Transverse colon (tissue), 4 donors: ENCODE data around the gene HDAC9. TPM values are rescaled to one million over a fixed set of nuclear protein-coding genes. Genes with fewer than 3 reads are reported as not detected.

Source experiments
- DNase-seq: peaks from one replicate; pipeline ENCODE4 v3.0.0-alpha.2; 2019
- H3K27ac ChIP-seq, 4 donors: fragments of 200-600 bp; sonication (generic); 2 replicates each; pipeline ENCODE4 v1.5.1; 2016 to 2018; ENCODE audit warnings: inconsistent platforms in 4 of 4
- H3K27me3 ChIP-seq: fragments of 200-600 bp; sonication (generic); 2 replicates; pipeline ENCODE4 v1.5.1; 2017; ENCODE audit warnings: inconsistent platforms
- H3K36me3 ChIP-seq, 4 donors: fragments of 200-600 bp; sonication (generic); 2 replicates each; pipeline ENCODE4 v1.5.1; 2017 to 2019; ENCODE audit warnings: inconsistent platforms in 4 of 4
- H3K4me1 ChIP-seq, 4 donors: fragments of 200-600 bp; sonication (generic); 2 replicates each; pipeline ENCODE4 v1.5.1; 2017 to 2020; ENCODE audit warnings: inconsistent platforms in 4 of 4
- H3K4me3 ChIP-seq, 4 donors: fragments of 200-600 bp; sonication (generic); 1 replicate in 1 of 4; 2 replicates in 3 of 4; pipeline versions ENCODE4 v1.5.1 to v1.6.1; 2017 to 2019; ENCODE audit warnings: inconsistent platforms in 4 of 4
- H3K9me3 ChIP-seq, 2 donors: fragments of 200-600 bp; sonication (generic); 2 replicates each; pipeline ENCODE4 v1.5.1; 2017 to 2019; ENCODE audit warnings: inconsistent platforms in 2 of 2
- CTCF ChIP-seq, 5 experiments: fragments of 200-600 bp in 3 of 5; fragments of 450-650 bp in 2 of 5; sonication (generic) in 3 of 5; IDR thresholded peaks; 1 replicate in 2 of 5; 2 replicates in 3 of 5; pipeline ENCODE4 v1.5.1; 2016 to 2017; ENCODE audit warnings: antibody characterized with exemption in 5 of 5, inconsistent platforms in 3 of 5, mild to moderate bottlenecking in 2 of 5, moderate library complexity in 1 of 5
- EP300 ChIP-seq: sonication (generic); formaldehyde crosslinking; IDR thresholded peaks from one replicate; pipeline ENCODE4 v1.6.1; 2017; ENCODE audit warnings: antibody characterized with exemption, low read depth
- POLR2A ChIP-seq: fragments of 450-650 bp; IDR thresholded peaks from one replicate; pipeline ENCODE4 v1.6.1; 2016; ENCODE audit warnings: antibody characterized with exemption, mild to moderate bottlenecking, moderate library complexity
- POLR2AphosphoS5 ChIP-seq, 3 donors: sonication (generic); formaldehyde crosslinking; IDR thresholded peaks; one replicate each; pipeline ENCODE4 v1.6.1; 2016; ENCODE audit warnings: antibody characterized with exemption in 3 of 3
- WGBS, 2 donors: methylation state at CpG; one replicate each; pipeline ENCODE4 v1.1.5; 2018; ENCODE audit warnings: low coverage in 1 of 2; 5-methylcytosine and 5-hydroxymethylcytosine counted together
- in situ Hi-C, 4 donors: fragments of 200-750 bp; cut with MboI; loops; one replicate each; pipeline versions ENCODE4 v1.15.0 to v1.15.1; 2017; ENCODE audit warnings: low sequenced_read_pairs in 3 of 4, low pct_ligation_motif_present in 1 of 4, low pct_unique_long_range_greater_than_20kb in 1 of 4
- intact Hi-C: fragments of 100-400 bp; cut with DNase I; formaldehyde crosslinking; loops from one replicate; pipeline ENCODE4 v1.15.1; 2023; ENCODE audit warnings: low total_unique reads
- total RNA-seq, 4 donors: library from RNA; depleted of rRNA; stranded (reverse); fragments of >200 nt; gene quantifications; one replicate each; pipeline ENCODE4 v1.1.0, GENCODE V29; 2016

Gene HDAC9
- total RNA-seq, 4 donors from 2014 or later: 6.0 to 47.5 (median 33.7) TPM

- no peak for TF ChIP-seq POLR2AphosphoS5 (IDR thresholded peaks at IDR 0.05)
- TF ChIP-seq POLR2A: no peak
- no peak for TF ChIP-seq EP300
- no peak for TF ChIP-seq CTCF (IDR thresholded peaks at IDR 0.05)
- H3K27ac ChIP-seq: no peak overlapping the region
- H3K4me3 ChIP-seq: no peak overlapping the region
- intact Hi-C loops (no loop called here), in situ Hi-C loops (no loop called here)
- 78 to 83% methylated on average over 6 of the region's 6 CpGs for WGBS, 2 donors
- H3K4me1 ChIP-seq: peaks cover 0 to 11% (median 6%) of the 10 kb centered on the region in 4 donors
- DNase-seq: no peak
- H3K36me3 ChIP-seq: no peaks in the 10 kb centered on the region
- no peaks in the 10 kb centered on the region for H3K9me3 ChIP-seq
- no peaks in the 10 kb centered on the region for H3K27me3 ChIP-seq
Measured at GRCh38 chr7:18518555-18518954, 23.0 kb downstream of the HDAC9 start.

GRCh38 chr7:18520450-18521235 lies 25.1 kb downstream of the HDAC9 start:
- H3K27me3 ChIP-seq: no peaks in the 10 kb centered on the region
- intact Hi-C loops (no loop called here), in situ Hi-C loops (no loop called here)
- no peak for DNase-seq
- no peaks in the 10 kb centered on the region for H3K36me3 ChIP-seq
- H3K4me1 ChIP-seq: no peaks in the 10 kb centered on the region
- no peaks in the 10 kb centered on the region for H3K9me3 ChIP-seq
- peak overlapping the region in 3 of 4 donors; percentile 28 to 57 (median 40) for H3K27ac ChIP-seq
- TF ChIP-seq POLR2AphosphoS5 (IDR thresholded peaks at IDR 0.05) (no peak), POLR2A (no peak), EP300 (no peak), CTCF (IDR thresholded peaks at IDR 0.05) (no peak)
- no peak overlapping the region for H3K4me3 ChIP-seq
- WGBS, 2 donors: 54 to 68% methylated on average over 3 to 5 of the region's 5 CpGs

GRCh38 chr7:18521236-18521589 lies 25.7 kb downstream of the HDAC9 start:
- Histone ChIP-seq H3K9me3 (no peaks in the 10 kb centered on the region), H3K4me1 (no peaks in the 10 kb centered on the region), H3K27me3 (no peaks in the 10 kb centered on the region), H3K4me3 (no peak overlapping the region), H3K36me3 (no peaks in the 10 kb centered on the region), H3K27ac (peak overlapping the region in 2 of 4 donors; percentile 40 to 57)
- intact Hi-C loops (no loop called here), in situ Hi-C loops (no loop called here)
- DNase-seq: no peak
- WGBS, 2 donors: 65 to 86% methylated on average over 3 of the region's 3 CpGs
- no peak for TF ChIP-seq POLR2AphosphoS5 (IDR thresholded peaks at IDR 0.05)
- TF ChIP-seq POLR2A: no peak
- TF ChIP-seq EP300: no peak
- TF ChIP-seq CTCF (IDR thresholded peaks at IDR 0.05): no peak

GRCh38 chr7:18521945-18522566 lies 26.5 kb downstream of the HDAC9 start:
- intact Hi-C loops: no loop called here
- no peaks in the 10 kb centered on the region for H3K27me3 ChIP-seq
- peak overlapping the region in 1 of 4 donors; percentile 57 for H3K27ac ChIP-seq
- no peak overlapping the region for H3K4me3 ChIP-seq
- WGBS, 2 donors: 67 to 73% methylated on average over 3 to 5 of the region's 5 CpGs
- DNase-seq: no peak
- in situ Hi-C loops: no loop called here
- TF ChIP-seq EP300: no peak
- no peak for TF ChIP-seq CTCF (IDR thresholded peaks at IDR 0.05)
- no peak for TF ChIP-seq POLR2A
- no peak for TF ChIP-seq POLR2AphosphoS5 (IDR thresholded peaks at IDR 0.05)
- H3K36me3 ChIP-seq: no peaks in the 10 kb centered on the region
- H3K4me1 ChIP-seq: no peaks in the 10 kb centered on the region
- H3K9me3 ChIP-seq: no peaks in the 10 kb centered on the region
